HG03175 (cell line): ENCODE measurements around the gene MAST4.
A peak's percentile ranks its signal among the peaks of the same experiment; 100 is the strongest.

ENCODE experiments used
- ATAC-seq: cut with Tn5 transposase; IDR thresholded peaks from one replicate; pipeline ENCODE4 v1.9.1; 2021; ENCODE audit warnings: mild to moderate bottlenecking, moderate library complexity; ENCODE audit not compliant: unreplicated experiment

The MAST4 gene

GRCh38 chr5:66945389-66946349, 349.5 kb downstream of the MAST4 start:
- ATAC-seq = peak; percentile 88

GRCh38 chr5:66947458-66947857, 351.3 kb downstream of the MAST4 start:
- ATAC-seq = no peak

- no peak for ATAC-seq
These were observed 352.9 kb downstream of the MAST4 start for GRCh38 chr5:66949066-66949465.

GRCh38 chr5:66952153-66952552, 356.0 kb downstream of the MAST4 start:
- ATAC-seq = no peak

GRCh38 chr5:66956439-66956838, 360.2 kb downstream of the MAST4 start:
- ATAC-seq = no peak

GRCh38 chr5:66958201-66958979, 362.2 kb downstream of the MAST4 start:
- no peak for ATAC-seq

- ATAC-seq = no peak
These were observed 362.9 kb downstream of the MAST4 start for GRCh38 chr5:66958980-66959641.

- no peak for ATAC-seq
These were observed 363.5 kb downstream of the MAST4 start for GRCh38 chr5:66959653-66960052.

GRCh38 chr5:66960369-66961137, 364.4 kb downstream of the MAST4 start:
- ATAC-seq = no peak

GRCh38 chr5:66963559-66963971, 367.4 kb downstream of the MAST4 start:
- ATAC-seq = no peak

- ATAC-seq = no peak
These were observed 370.2 kb downstream of the MAST4 start for GRCh38 chr5:66966439-66966838.

- ATAC-seq = no peak
These were observed 370.9 kb downstream of the MAST4 start for GRCh38 chr5:66967102-66967501.

GRCh38 chr5:66967826-66968262, 371.7 kb downstream of the MAST4 start:
- no peak for ATAC-seq

- no peak for ATAC-seq
These were observed 373.3 kb downstream of the MAST4 start for GRCh38 chr5:66969484-66969883.

GRCh38 chr5:66969963-66970362, 373.8 kb downstream of the MAST4 start:
- ATAC-seq = no peak

GRCh38 chr5:66972004-66972403, 375.8 kb downstream of the MAST4 start:
- ATAC-seq = no peak

GRCh38 chr5:66974256-66974655, 378.1 kb downstream of the MAST4 start:
- no peak for ATAC-seq

GRCh38 chr5:66976108-66976507, 379.9 kb downstream of the MAST4 start:
- no peak for ATAC-seq

GRCh38 chr5:66979738-66980137, 383.5 kb downstream of the MAST4 start:
- no peak for ATAC-seq

GRCh38 chr5:66981266-66982055, 385.3 kb downstream of the MAST4 start:
- no peak for ATAC-seq
